CD4-positive, alpha-beta T cell (primary cell): Measurements from ENCODE around the gene CCDC182. TPM values are rescaled to one million over a fixed set of nuclear protein-coding genes. Genes with fewer than 3 reads are reported as not detected.

Experiments
- ATAC-seq: fragments of 200-7000 bp; cut with Tn5 transposase; one replicate; pipeline ENCODE4 v1.10.0; 2022; ENCODE audit warnings: mild to moderate bottlenecking; ENCODE audit not compliant: poor library complexity
- CTCF ChIA-PET: fragments of 350-600 bp; sonication (Branson Sonifier 250); formaldehyde crosslinking; loops from one replicate; lab custom pipeline; 2021; ENCODE audit warnings: antibody characterized with exemption, inconsistent platforms; lab: Charles Lee
- POLR2A ChIA-PET: fragments of 350-600 bp; sonication (Branson Sonifier 250); formaldehyde crosslinking; loops from one replicate; lab custom pipeline; 2021; ENCODE audit warnings: antibody characterized with exemption, inconsistent platforms; lab: Charles Lee
- DNase-seq, 14 experiments: peaks; one replicate each; pipeline ENCODE4 v3.0.0-alpha.2; 2013 to 2020; ENCODE audit warnings: mixed read lengths in 2 of 14
- H3K27ac ChIP-seq, 2 donors: one replicate each; pipeline versions ENCODE4 v1.5.1 to v1.7.0; 2013; ENCODE audit warnings: low read length in 2 of 2, low read depth in 1 of 2, mild to moderate bottlenecking in 1 of 2
- H3K27me3 ChIP-seq, 2 experiments: 1 replicate in 1 of 2; 2 replicates in 1 of 2; pipeline versions ENCODE4 v1.6.1 to v1.7.0; 2013; ENCODE audit warnings: low read length in 2 of 2, control low read depth in 1 of 2, mild to moderate bottlenecking in 1 of 2, moderate library complexity in 1 of 2; ENCODE audit not compliant: insufficient read depth in 2 of 2, control insufficient read depth in 1 of 2
- H3K36me3 ChIP-seq: one replicate; pipeline ENCODE4 v1.6.1; 2013; ENCODE audit warnings: low read length, control low read depth; ENCODE audit not compliant: insufficient read depth
- H3K4me1 ChIP-seq: one replicate; pipeline ENCODE4 v1.6.1; 2013; ENCODE audit warnings: low read length, control low read depth; ENCODE audit not compliant: insufficient read depth
- H3K4me3 ChIP-seq: one replicate; pipeline ENCODE4 v1.5.1; 2013; ENCODE audit warnings: mild to moderate bottlenecking, low read length, moderate library complexity
- H3K9me3 ChIP-seq, 2 experiments: 1 replicate in 1 of 2; 2 replicates in 1 of 2; pipeline versions ENCODE4 v1.6.1 to v1.7.0; 2013; ENCODE audit warnings: low read length in 2 of 2, mild to moderate bottlenecking in 2 of 2, control low read depth in 1 of 2, moderate library complexity in 1 of 2; ENCODE audit not compliant: control insufficient read depth in 1 of 2, insufficient read depth in 1 of 2
- H3K27ac Mint-ChIP-seq: one replicate; pipeline ENCODE4 v1.8.0; 2020; ENCODE audit warnings: mixed read lengths
- H3K27me3 Mint-ChIP-seq: one replicate; pipeline ENCODE4 v1.8.0; 2021; ENCODE audit warnings: mixed read lengths
- H3K36me3 Mint-ChIP-seq: one replicate; pipeline ENCODE4 v1.8.0; 2021; ENCODE audit warnings: low read depth, mixed read lengths
- H3K4me1 Mint-ChIP-seq: one replicate; pipeline ENCODE4 v1.8.0; 2021; ENCODE audit warnings: low read depth, mixed read lengths
- H3K4me3 Mint-ChIP-seq: one replicate; pipeline ENCODE4 v1.8.0; 2020; ENCODE audit warnings: mild to moderate bottlenecking, mixed read lengths
- H3K9me3 Mint-ChIP-seq: one replicate; pipeline ENCODE4 v1.8.0; 2020; ENCODE audit warnings: mixed read lengths
- intact Hi-C, 2 experiments: fragments of 100-400 bp; cut with DNase I in 1 of 2; cut with micrococcal nuclease in 1 of 2; formaldehyde crosslinking; loops; one replicate each; pipeline versions ENCODE4 v1.15.1 to v1.9.0; 2023 to 2025; cut with DNase I, micrococcal nuclease
- total RNA-seq, 174 experiments: library from RNA in 2 of 174; stranded (reverse) in 2 of 174; gene quantifications; one replicate each; pipeline ENCODE4 v1.2.3 and lab custom pipeline; 2021 to 2026
- TF ChIP-seq, protein P1 (sequence below): fragments of 200-600 bp; IDR thresholded peaks from one replicate; pipeline ENCODE4 v1.8.0; 2022; ENCODE audit warnings: antibody characterized with exemption, mild to moderate bottlenecking

The CCDC182 gene
- total RNA-seq, 2 experiments from 2014 or later: not detected

DNA sequence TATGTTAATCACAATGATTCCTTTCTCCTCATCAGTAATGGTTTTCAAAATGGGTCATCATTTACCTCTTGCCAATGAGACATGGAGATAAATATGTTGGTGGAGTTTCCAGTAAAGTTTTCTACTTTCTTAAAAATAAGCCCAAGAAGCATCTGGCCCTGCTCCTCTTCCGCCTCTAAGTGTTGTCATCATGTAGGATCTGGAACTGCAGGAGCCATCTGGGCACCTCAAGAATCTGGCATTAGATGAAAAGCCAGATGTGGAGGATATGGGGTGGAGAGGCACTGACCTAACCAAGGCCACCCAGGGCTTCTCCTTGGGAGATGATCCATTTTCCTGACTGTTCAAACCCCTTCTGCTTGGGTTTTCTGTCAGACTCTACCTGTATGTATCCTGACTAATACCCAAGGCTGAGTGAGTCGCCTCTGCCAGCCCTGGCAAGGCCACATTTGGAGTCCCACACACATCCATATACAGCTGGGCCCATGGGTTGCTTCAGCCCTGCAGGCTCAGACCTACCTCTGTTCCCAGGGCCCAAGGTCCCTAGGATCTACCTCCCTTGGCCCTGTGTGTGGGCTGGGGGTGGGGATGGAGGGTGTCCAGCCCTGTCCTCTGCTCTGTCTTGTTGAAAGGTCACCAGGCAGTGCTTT is 24.6 kb downstream of the CCDC182 start:
- no peak overlapping the region for H3K27ac Mint-ChIP-seq
- DNase-seq: no peak
- peaks cover 16% of the 10 kb centered on the region for H3K27me3 Mint-ChIP-seq
- TF ChIP-seq, protein P1, sequence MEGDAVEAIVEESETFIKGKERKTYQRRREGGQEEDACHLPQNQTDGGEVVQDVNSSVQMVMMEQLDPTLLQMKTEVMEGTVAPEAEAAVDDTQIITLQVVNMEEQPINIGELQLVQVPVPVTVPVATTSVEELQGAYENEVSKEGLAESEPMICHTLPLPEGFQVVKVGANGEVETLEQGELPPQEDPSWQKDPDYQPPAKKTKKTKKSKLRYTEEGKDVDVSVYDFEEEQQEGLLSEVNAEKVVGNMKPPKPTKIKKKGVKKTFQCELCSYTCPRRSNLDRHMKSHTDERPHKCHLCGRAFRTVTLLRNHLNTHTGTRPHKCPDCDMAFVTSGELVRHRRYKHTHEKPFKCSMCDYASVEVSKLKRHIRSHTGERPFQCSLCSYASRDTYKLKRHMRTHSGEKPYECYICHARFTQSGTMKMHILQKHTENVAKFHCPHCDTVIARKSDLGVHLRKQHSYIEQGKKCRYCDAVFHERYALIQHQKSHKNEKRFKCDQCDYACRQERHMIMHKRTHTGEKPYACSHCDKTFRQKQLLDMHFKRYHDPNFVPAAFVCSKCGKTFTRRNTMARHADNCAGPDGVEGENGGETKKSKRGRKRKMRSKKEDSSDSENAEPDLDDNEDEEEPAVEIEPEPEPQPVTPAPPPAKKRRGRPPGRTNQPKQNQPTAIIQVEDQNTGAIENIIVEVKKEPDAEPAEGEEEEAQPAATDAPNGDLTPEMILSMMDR: no peak
- no peak for ATAC-seq
- no peaks in the 10 kb centered on the region for H3K4me1 ChIP-seq
- no peak overlapping the region for H3K27ac ChIP-seq
- ChIA-PET POLR2A (no interaction called here), CTCF (no interaction called here)
- H3K4me3 ChIP-seq: no peak overlapping the region
- H3K36me3 ChIP-seq: no peaks in the 10 kb centered on the region
- H3K9me3 ChIP-seq: no peaks in the 10 kb centered on the region
- H3K27me3 ChIP-seq: peaks cover 3 to 17% of the 10 kb centered on the region in 2 experiments
- H3K4me1 Mint-ChIP-seq: no peaks in the 10 kb centered on the region
- H3K36me3 Mint-ChIP-seq: no peaks in the 10 kb centered on the region
- no peaks in the 10 kb centered on the region for H3K9me3 Mint-ChIP-seq
- intact Hi-C loops: no loop called here
- H3K4me3 Mint-ChIP-seq: no peak overlapping the region

GRCh38 chr17:57718878-57719277 is 26.2 kb downstream of the CCDC182 start:
- ATAC-seq (no peak), DNase-seq (no peak)
- Mint-ChIP-seq H3K36me3 (no peaks in the 10 kb centered on the region), H3K4me3 (no peak overlapping the region), H3K4me1 (no peaks in the 10 kb centered on the region), H3K9me3 (no peaks in the 10 kb centered on the region), H3K27ac (no peak overlapping the region), H3K27me3 (peaks cover 26% of the 10 kb centered on the region)
- ChIA-PET CTCF (no interaction called here), POLR2A (no interaction called here)
- TF ChIP-seq, protein P1: no peak
- Histone ChIP-seq H3K9me3 (no peaks in the 10 kb centered on the region), H3K27ac (no peak overlapping the region), H3K4me3 (no peak overlapping the region), H3K36me3 (no peaks in the 10 kb centered on the region), H3K4me1 (no peaks in the 10 kb centered on the region), H3K27me3 (peaks cover 12 to 25% of the 10 kb centered on the region in 2 experiments)
- intact Hi-C loops: no loop called here

- no peaks in the 10 kb centered on the region for H3K36me3 ChIP-seq
- no peak overlapping the region for H3K27ac ChIP-seq
- no peak for ATAC-seq
- no peak for DNase-seq
- H3K4me1 Mint-ChIP-seq: no peaks in the 10 kb centered on the region
- H3K27ac Mint-ChIP-seq: no peak overlapping the region
- H3K36me3 Mint-ChIP-seq: no peaks in the 10 kb centered on the region
- H3K4me3 Mint-ChIP-seq: no peak overlapping the region
- intact Hi-C loops: no loop called here
- no peaks in the 10 kb centered on the region for H3K4me1 ChIP-seq
- no peak overlapping the region for H3K4me3 ChIP-seq
- H3K27me3 Mint-ChIP-seq: peaks cover 39% of the 10 kb centered on the region
- POLR2A ChIA-PET: no interaction called here
- H3K27me3 ChIP-seq: peaks cover 15 to 25% of the 10 kb centered on the region in 2 experiments
- TF ChIP-seq, protein P1: no peak
- H3K9me3 Mint-ChIP-seq: no peaks in the 10 kb centered on the region
- H3K9me3 ChIP-seq: no peaks in the 10 kb centered on the region
- CTCF ChIA-PET: no interaction called here
Measured at GRCh38 chr17:57715981-57716380, 29.1 kb downstream of the CCDC182 start.
